M059J (cell line): ENCODE results near the gene SRP68. TPM values are rescaled to one million over a fixed set of nuclear protein-coding genes. Genes with fewer than 3 reads are reported as not detected.
"Not testable (repeated sequence)": the region's sequence is repeated elsewhere in the genome, so short reads cannot be mapped to it uniquely, and the experiment has no call there.

Experiments
- DNase-seq: peaks from one replicate; pipeline ENCODE4 v3.0.0-alpha.2; 2012; ENCODE audit warnings: low read depth
- total RNA-seq: library from RNA; depleted of rRNA; stranded (reverse); fragments of >200 nt; shearing (Covaris generic); gene quantifications from 2 replicates; pipeline ENCODE4 v1.2.3, GENCODE V29; 2014

Gene SRP68
- total RNA-seq, 1 experiment from 2014 or later: 28.5 TPM

DNA sequence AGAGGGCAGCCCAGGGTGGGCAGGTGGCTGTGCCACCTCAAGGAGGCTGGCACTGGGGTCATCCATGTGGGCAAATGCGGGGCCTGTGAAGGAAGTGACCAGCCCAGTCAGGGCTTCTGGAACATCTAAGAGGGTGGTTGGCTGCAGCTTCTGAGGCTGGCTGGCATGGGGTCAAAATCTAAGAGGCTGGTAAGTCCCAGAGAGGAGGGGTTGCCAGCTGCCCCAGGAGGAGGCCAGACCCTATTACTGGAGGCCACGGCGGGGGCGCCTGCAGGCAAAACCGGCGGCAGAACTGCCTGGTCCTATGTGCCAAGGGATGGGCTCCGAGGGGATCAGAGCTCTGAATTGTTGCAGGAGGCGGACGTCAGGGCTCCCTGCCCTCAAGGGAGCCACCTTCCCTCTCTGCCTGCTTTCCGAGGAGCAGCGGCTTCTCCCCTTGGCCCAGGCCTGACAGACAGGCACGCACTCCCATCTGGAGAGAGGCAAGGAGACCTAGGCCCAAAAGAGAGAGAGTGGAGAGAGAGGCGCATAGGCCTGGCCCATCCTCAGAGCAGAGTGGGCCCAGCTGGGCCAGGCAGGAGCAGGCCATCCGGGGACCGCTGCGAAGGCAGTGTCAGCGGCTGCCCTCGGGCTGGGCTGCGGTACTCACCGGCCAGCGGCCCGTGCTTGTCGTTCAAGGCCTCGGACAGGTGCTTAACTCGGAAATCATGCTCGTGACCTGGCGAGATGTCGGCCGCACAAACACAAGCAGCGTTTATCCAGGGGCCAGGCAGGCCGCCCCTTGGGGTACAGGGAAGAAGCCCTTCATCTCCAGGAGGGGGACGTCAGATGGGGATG is 17.6 kb upstream of the SRP68 start:
- no peak for DNase-seq

DNA sequence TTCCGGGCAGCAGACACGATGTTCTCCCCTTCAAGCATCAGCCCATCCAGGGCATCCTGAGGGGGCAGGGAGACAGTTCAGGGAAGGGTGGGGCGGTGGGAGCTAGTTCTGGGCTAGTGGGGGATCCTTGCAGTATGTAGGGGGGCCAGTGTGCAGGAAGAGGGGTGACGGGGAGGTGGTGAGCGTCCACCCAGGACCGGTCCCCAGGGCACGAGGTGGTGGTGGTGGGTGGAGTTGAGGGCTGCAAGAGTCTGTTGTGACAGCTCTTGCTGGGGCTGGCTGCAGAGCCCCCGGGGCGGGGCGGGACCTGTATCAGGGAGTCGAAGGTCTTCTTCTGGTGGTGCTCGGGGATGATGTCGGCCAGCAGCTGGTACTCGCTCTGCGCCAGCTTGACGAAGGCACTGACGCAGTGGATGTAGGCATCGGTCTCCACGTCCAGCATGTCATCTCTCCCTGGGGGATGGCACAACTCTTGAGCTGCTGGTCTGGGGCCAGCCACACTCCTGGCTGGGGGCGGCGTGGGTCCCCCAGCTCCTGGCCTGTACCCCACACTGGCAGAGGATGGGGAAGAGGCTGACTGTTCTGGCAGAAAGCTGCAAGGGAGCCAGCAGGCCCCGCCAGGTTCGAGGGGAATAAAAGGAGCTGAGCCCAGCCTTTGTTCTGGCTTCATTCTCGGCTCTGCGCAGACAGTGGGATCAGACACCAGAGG is 16.7 kb upstream of the SRP68 start:
- DNase-seq: no peak

DNA sequence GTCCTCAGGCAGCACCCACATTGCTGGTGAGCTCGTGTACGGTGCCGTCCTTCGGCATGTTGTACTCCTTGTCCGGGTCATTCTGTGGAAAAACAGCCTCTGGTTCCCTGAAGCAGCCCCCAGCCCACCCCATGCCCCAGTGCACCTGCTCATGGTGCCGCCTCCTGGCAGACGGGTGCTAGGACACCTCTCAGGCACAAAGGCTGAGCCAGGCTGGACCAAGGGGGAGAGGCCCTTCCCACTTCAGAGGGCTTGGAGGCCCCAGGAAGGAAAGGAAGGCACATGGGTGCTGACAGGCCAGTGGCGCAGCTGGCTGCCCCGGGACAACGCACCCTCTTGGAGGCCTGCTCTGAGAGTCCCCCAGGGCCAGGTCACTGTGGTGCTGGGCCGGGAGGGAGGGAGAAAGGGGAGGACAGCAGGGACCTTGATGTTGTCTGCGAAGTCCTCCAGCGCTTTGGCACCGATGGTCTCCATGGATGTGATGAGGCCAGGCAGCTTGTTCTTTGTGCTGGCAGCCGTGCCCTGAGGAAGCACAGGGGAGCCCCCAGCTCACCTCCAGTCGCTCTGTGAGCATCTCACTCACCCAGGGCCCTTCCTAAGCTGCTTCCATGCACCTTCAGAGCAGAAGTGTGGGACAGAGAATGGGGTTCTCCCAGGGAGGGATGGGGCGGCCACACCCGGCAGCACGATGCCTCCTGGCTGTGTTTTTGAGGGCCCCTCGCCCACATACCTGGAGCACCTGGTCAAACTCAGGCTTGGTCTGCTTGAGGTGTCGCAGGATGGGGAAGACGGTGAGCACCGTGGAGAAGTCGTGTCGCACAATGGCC is 15.9 kb upstream of the SRP68 start:
- DNase-seq: no peak

DNA sequence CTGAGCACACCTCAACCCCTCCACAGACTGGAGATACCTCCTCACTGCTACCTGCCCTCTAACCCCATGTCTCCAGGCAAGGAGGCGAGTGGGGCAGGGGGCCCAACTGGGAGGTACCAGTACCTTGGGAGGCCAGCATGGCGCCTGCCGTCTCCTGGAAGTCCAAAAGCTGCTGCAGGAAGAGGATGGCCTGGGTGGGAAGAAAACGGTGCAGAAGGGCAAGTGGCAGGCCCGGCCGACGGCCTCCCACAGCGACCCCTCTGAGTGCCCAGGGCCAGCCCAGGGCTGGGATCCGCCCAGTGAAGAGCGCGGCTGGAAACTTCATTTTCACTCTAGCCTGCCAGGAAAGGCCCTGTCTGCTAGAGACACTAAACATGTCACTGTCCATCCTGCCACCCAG is 15.2 kb upstream of the SRP68 start:
- no peak for DNase-seq

DNA sequence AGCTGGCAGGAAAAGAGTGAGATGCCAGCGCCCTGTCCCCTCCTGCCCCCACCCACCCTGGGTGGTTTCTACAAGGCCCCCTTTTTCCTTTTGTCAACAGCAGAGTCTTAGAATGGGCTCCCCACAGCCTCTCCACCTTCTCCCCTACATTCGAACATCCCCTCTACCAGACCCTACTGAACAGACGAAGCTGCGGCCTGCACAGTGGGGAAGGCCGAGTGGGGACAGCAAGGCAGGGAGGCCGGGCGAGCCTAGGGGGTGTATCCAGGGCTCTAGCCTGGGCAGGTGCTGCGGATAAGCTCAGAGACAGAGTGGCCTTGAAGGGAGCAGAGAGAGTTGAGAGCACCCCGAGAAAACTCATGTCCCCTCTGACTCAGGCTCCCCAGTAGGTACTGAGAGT is 14.1 kb upstream of the SRP68 start:
- no peak for DNase-seq

DNA sequence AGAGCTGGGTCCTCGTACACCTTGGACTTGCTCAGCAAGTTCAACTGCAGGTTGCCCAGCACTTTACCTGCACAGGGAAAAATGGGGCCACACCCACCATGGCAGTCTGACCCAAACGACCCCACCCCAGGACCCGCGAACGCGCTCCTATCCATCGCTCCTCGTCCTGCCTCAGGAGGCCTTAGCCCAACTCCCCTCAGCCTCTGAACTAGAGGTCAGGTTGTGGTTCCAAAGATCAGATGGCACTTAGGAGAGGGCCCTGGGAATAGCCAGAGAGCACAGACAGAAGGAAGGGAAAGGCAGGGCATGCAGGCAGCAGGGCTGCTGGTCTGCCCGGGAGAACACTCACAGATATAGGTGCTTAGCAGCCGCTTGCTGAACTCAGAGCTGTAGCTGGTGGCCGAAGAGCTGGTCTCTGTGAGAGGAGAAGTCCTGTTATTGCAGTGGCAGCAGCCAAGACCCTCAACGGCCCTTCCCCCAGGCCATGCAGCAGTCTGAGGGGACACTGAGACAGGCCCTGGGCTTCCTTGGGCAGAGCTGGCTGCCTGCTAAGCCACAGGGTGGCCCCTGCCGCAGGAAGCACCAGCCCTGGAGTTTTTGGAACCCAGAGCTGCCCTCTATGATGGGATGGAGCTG is 13.5 kb upstream of the SRP68 start:
- no peak for DNase-seq

DNA sequence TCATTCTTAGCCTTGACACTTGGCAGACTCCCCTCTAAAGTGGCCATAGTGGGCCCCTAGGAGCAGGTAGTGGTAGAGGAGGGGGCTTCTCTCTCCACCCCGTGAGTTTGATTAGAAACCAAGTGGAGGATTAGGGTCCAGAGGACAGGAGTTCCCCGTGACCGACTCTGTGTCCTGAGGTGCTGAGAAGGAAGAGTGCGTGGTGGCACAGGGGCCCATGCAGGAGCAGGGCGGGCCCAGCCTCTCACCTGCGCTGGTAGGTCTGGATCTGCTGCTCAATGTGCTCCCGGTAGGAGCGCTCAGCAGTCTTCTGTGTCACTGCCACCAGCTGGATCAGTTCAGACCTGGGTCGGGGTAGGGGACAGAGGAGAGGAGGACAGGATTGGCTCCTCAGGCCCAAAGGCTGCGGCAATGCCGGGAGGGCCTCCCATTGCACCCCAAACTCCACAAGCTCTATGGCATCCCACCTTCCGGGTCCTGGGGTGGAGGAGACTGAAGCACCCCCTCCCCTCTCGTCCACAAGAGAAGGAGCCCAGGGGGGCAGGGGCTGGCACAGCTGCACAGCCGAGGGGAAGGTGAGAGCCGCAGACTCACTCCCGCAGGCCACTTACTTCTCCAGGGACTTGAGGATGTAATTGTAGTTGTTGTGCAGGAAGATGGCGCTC is 12.9 kb upstream of the SRP68 start:
- DNase-seq: no peak

DNA sequence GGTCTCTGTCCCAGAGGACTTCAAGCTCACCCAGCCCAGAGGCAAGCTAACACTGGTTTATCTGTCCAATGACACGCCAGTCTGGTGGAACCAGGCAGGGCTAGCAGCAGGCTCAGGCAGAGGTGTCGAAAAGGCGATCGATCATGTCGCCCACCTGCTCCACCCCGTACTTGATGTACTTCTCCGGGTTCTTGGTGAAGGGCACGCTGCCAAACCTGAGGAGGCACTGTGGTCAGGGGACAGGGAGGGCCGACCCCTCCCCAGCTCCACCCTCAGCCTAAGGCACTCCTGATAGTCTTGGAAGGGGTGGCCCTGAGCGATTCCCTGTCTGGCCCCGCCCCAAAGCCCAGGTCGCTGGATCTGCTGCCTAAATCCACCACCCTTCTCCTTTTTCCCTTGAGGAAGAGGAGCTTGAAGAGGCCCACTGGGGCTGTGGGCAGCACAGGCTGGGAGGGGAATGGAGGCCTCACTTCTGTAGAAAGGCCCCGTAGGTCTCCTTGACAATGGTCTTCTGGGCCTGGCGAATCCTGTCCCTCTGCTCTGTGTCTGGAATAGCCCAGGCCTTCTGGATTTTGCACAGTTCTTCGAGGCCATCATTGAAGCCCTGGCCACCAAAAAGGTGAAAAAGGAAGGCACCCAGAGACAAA is 11.3 kb upstream of the SRP68 start:
- DNase-seq: no peak

DNA sequence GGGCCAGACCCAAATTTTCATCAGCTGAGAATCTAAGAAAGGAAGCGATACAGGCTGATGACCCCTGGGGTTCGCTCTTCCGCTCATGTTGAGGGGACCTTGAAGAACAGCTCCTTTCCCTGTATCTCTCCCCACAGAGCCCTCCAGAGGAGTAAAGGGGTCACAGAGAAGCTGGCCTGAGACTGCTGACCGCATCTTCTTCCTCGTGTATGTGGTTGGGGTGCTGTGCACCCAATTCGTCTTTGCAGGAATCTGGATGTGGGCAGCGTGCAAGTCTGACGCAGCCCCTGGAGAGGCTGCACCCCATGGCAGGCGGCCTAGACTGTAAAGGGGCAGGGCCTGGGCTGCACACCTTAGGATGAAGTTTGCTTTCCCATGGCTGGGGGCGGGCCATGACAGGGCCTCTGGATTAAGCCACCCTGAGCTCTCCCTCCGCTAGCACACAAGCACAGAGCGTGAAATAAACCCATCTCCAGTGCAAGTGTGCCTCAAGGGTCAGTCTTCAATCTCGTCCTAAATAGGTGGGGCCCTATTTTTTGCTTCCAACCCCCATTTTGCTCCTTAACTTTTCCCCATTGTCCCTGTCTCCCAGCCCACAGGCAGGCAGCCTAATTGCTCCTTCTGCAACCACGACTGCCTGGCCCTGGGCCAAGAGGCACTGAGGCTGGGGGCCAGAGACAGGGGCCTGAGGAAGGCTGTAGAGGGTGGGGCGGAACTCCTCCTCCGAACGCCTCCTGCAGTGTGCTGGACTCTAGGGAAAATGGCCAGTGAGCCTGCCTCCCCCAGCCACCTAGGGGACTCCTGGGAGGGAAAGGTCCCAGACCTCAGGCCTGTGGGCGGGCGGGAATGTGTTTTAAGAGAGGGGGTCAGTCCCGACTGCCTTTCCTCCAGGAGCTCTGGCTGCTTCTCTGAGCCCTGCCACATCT is 10.3 kb upstream of the SRP68 start:
- DNase-seq: no peak

DNA sequence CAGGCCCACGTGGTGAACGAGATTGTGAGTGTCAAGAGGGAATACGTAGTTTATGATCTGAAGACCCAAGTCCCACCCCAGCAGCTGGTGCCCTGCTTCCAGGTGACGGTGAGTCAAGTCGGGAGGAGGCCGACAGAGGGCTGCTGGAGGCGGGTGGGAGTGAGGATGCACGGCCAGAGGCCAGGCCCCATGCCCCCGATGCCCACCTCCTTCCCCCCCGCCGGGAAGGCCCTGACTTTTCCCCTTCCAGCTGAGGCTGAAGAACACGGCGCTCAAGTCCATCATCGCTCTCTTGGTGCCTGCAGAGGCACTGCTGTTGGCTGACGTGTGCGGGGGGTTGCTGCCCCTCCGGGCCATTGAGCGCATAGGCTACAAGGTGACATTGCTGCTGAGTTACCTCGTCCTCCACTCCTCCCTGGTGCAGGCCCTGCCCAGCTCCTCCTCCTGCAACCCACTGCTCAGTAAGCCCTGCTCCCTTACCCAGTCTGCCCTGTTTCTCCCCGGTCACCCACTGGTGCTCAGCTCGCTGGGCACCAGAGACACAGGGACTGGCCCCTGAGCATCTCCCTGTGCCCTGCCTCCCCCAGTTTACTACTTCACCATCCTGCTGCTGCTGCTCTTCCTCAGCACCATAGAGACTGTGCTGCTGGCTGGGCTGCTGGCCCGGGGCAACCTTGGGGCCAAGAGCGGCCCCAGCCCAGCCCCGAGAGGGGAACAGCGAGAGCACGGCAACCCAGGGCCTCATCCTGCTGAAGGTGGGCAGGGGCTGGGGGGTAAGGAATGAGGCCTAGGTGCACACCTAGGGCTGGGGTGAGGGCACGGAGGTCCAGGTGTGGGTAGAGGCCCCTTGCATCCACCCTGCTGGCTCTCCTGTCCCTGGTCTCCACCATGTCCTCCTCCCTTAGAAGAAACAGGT is 9.2 kb upstream of the SRP68 start:
- no peak for DNase-seq

DNA sequence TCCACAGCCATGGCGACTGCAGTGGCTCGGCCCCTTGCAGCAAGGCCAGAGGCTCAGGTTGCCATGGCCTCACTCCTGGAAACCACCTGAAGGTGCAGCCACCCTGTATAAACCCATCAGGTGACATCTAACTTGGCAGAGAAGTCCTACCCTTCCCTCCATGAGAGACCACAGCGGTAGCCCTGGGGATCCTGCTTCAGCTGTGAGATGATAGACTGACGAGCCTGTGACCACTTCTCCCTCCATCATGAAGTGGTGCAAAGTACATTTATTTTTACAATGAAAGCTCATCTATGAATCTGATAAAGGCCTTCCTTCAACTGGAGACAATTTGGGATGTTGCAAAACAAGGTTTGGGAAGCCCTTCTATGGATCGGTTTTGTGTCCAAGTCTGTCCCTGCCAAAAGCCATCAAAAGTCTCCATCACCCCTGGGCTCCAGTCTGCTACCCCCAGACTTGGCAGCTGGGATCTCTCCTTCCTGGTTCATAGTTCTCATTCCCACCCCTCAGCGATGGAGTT is 8.5 kb upstream of the SRP68 start:
- DNase-seq: no peak

DNA sequence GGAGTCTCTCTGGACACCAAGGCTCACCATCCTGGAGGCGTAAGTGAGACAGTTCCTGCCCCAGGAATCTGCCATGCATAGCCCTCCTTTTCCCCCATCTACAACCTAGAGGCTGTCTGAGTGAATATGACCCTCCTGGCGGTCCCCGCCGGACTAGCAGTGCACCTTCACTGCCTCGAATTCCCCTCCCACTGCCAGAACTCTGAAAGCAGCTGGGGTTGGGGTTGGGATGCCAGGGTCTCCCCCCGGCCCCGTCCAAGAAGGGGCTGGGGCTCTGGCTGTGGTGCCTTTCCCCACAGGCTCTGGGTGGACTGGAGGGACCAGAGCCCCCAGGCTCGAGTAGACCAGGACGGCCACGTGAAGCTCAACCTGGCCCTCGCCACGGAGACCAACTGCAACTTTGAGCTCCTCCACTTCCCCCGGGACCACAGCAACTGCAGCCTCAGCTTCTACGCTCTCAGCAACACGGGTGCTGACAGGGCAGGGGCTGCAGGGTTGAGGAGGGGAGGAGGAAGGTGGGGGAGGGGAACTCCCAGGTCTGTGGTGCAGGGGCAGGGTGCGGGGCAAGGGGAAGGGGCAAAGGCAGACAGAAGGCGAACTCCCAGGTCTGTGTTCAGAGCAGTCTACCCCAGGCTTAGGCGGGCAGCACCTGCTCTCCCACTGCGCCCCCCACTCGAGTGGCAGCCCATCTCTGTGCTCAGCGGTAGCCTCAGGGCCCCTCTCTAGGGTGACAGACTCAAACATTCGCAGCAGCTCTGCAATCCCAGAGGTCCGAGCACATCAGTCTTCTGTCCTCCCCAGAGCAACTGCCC is 7.8 kb upstream of the SRP68 start:
- peak; percentile 26 for DNase-seq

DNA sequence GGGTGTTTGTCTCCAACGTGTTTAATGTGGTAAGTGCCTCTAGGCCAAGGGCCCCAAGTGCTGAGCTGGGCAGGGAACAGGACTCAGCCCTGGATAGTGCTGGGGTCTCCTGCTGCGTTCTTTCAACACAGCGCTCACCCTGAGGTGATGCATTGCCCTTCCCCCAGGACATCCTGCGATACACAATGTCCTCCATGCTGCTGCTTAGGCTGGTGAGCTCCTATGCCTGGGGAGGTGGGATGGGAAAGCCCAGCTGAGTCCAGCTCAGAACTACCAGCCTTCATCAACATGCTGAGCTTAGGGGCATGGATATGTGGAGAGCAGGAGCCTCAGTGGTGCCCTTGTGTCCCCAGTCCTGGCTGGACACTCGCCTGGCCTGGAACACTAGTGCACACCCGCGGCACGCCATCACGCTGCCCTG is 7.2 kb upstream of the SRP68 start:
- no peak for DNase-seq

DNA sequence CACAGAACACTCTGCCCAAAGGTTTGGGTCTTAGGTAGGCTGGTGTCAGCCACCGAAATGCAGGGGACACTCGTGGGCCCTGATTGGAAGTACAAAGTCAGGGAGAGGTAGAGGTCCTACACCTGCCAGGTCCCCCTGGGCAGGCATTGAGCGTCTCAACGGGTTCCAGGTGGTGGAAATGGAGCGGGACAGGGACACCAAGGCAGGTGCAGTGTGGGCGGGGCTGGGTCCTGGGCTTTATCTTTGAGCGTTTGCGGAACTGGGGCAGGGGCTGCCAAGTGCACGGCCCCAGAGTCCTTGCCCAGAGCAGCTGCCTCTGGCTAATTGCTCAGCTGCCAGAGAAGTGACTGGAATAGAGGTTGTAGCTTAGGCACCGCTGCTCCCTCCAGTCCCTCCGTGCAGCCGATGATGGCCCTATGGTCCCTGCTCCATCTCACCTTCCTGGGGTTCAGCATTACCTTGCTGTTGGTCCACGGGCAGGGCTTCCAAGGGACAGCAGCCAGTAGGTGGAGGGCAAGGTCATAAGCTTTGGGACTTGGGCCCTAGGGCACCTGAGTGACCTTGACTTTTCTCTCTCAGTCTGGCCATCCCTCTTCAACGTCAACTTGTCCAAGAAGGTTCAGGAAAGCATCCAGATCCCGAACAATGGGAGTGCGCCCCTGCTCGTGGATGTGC is 6.7 kb upstream of the SRP68 start, which contains the start of gene ZACN:
ZACN (plus strand) TSS at position 323 of the 675 bp plus-strand sequence; CDS start at position 406, 83 bp downstream.
- DNase-seq: no peak

DNA sequence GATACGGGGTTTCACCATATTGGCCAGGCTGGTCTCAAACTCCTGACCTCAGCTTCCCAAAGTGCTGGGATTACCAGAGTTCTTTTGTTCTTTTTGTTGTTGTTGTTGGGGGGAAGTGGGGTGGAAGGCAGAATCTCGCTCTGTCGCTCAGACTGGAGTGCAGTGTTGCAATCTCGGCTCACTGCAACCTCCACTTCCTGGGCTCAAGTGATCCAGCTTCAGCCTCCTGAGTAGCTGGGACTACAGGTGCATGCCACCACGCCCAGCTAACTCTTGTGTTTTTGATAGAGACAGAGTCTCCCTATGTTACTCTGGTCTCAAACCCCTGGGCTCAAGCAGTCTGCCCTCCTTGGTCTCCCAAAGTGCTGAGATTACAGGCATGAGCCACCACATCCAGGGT is 6.1 kb upstream of the SRP68 start:
- DNase-seq: not testable (repeated sequence)

DNA sequence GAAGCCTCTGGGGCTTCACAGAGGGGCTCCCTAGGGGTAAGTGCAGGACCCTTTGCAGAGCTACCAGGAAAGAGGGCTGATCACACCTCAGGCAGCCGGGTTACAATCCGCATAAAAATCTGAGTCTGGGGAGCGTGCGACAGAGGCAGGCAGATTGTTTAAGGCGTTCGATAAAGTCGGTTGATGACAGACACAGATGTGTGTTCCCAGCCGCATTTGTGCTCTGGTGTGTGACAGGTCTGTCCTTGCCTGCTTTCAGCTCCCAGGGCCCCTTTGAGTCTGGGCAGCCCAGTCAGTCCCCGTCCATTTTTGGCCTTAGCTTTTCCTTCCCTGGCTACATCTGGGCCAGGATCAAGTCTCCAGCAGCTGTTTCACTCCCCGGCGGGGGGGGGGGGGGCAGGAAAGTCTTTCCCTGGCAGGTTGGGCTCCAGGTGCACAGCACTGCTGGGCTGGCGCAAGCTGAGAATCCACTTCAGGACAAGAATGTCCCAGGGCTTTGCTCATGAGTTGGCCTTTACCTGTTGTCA is 5.3 kb upstream of the SRP68 start:
- no peak for DNase-seq
